PC-3 (cell line): ENCODE results near the gene MREG.

Source experiments
- EZH2 ChIP-seq: fragments of 300-600 bp; sonication (generic); IDR thresholded peaks from one replicate; pipeline ENCODE4 v1.6.1; 2017; ENCODE audit warnings: antibody characterized with exemption, mild to moderate bottlenecking, low read length; ENCODE audit not compliant: unreplicated experiment
- EZH2phosphoT487 ChIP-seq: fragments of 300-600 bp; sonication (generic); IDR thresholded peaks from 2 replicates; pipeline ENCODE4 v1.6.1; 2018; ENCODE audit warnings: mild to moderate bottlenecking, antibody characterized with exemption, low read length, borderline replicate concordance
- TF ChIP-seq, protein P1 (sequence below): fragments of 300-600 bp; sonication (generic); conservative IDR thresholded peaks from 2 replicates; pipeline ENCODE4 v1.5.1; 2017; ENCODE audit warnings: antibody characterized with exemption, low read depth, mild to moderate bottlenecking, low read length

DNA sequence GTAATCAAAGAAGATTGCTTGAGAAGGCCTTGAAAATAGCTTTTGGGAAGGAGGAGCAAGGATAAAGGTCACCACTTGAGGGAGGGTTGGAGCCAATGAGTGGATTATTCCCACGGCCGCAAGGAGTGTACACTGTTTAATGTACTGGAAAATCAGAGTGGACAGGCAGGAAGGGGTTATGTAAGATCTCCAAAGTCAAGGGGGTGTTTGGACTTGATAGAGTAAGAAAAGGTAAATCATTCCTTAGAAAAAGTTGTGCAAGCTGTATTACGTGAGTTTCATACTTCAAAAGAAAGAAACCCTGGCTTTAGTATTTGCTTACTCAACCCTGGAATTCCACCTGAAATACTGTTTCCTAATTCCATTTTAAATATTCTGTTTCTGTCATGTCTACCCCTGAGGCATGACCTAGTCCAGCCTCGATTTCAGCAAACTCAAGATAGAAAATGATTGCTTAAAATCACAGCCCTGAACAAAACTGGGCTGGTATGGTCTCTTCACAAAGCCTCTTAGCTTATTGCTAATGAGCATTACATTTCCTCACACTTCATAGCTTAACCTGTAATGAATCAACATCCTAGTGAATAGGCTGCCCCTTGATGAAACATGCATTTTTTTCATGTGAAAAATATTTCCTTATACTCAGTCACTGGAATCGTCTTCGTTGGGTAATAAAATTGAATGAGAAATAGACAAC lies 1.1 kb downstream of the MREG start:
- TF ChIP-seq, protein P1, sequence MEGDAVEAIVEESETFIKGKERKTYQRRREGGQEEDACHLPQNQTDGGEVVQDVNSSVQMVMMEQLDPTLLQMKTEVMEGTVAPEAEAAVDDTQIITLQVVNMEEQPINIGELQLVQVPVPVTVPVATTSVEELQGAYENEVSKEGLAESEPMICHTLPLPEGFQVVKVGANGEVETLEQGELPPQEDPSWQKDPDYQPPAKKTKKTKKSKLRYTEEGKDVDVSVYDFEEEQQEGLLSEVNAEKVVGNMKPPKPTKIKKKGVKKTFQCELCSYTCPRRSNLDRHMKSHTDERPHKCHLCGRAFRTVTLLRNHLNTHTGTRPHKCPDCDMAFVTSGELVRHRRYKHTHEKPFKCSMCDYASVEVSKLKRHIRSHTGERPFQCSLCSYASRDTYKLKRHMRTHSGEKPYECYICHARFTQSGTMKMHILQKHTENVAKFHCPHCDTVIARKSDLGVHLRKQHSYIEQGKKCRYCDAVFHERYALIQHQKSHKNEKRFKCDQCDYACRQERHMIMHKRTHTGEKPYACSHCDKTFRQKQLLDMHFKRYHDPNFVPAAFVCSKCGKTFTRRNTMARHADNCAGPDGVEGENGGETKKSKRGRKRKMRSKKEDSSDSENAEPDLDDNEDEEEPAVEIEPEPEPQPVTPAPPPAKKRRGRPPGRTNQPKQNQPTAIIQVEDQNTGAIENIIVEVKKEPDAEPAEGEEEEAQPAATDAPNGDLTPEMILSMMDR, result peak; percentile 35; the same call in 1 of the 2 replicates
- TF ChIP-seq EZH2 (no peak), EZH2phosphoT487 (no peak)
